OCI-LY7 (cell line): ENCODE measurements around the gene FIG4. TPM values are rescaled to one million over a fixed set of nuclear protein-coding genes. Genes with fewer than 3 reads are reported as not detected.

Experiments
- BruUV-seq: library from RNA; stranded (reverse); fragments of 400-500 nt; replicated peaks from 2 replicates; lab custom pipeline; 2021; lab: Mats Ljungman, UMichigan
- CTCF ChIA-PET: fragments of 300-600 bp; sonication (Branson Sonifier 250); formaldehyde crosslinking; loops from one replicate; lab custom pipeline; 2022; ENCODE audit warnings: antibody characterized with exemption; ENCODE audit not compliant: unreplicated experiment; lab: Charles Lee
- POLR2A ChIA-PET: fragments of 300-600 bp; sonication (Branson Sonifier 250); formaldehyde crosslinking; loops from one replicate; lab custom pipeline; 2022; ENCODE audit warnings: antibody characterized with exemption; lab: Charles Lee
- DNase-seq: peaks from one replicate; pipeline ENCODE4 v3.0.0-alpha.2; 2015; ENCODE audit warnings: low spot score
- H2AFZ ChIP-seq: fragments of 200-600 bp; sonication (generic), shearing (Covaris generic); 2 replicates; pipeline ENCODE4 v1.6.1; 2014; ENCODE audit warnings: mild to moderate bottlenecking, antibody characterized with exemption, low read length, moderate library complexity
- H3K27ac ChIP-seq: fragments of 200-600 bp; sonication (generic); 2 replicates; pipeline ENCODE4 v1.5.1; 2014; ENCODE audit warnings: mixed run types, low read depth, mild to moderate bottlenecking, moderate library complexity, low read length, inconsistent platforms; ENCODE audit not compliant: poor library complexity, severe bottlenecking
- H3K36me3 ChIP-seq: fragments of 200-600 bp; sonication (generic); 2 replicates; pipeline ENCODE4 v1.6.1; 2014; ENCODE audit warnings: mild to moderate bottlenecking, antibody characterized with exemption, low read length, moderate library complexity, mixed read lengths; ENCODE audit not compliant: insufficient read depth
- H3K4me1 ChIP-seq: fragments of 200-600 bp; sonication (generic); 2 replicates; pipeline ENCODE4 v1.5.1; 2014; ENCODE audit warnings: mild to moderate bottlenecking, low read length; ENCODE audit not compliant: insufficient read depth, poor library complexity, severe bottlenecking
- H3K4me2 ChIP-seq: fragments of 200-600 bp; sonication (generic); 2 replicates; pipeline ENCODE4 v1.6.1; 2014; ENCODE audit warnings: mild to moderate bottlenecking, low read length
- H3K4me3 ChIP-seq: fragments of 200-600 bp; sonication (generic); 2 replicates; pipeline ENCODE4 v1.5.1; 2014; ENCODE audit warnings: mild to moderate bottlenecking, low read depth, low read length; ENCODE audit not compliant: poor library complexity, severe bottlenecking
- H3K79me2 ChIP-seq: fragments of 200-600 bp; sonication (generic); 2 replicates; pipeline ENCODE4 v1.6.1; 2016; ENCODE audit warnings: low read depth, mild to moderate bottlenecking, low read length, moderate library complexity, mixed read lengths; ENCODE audit not compliant: insufficient read depth
- H3K9me2 ChIP-seq: fragments of 200-600 bp; sonication (generic); 2 replicates; pipeline ENCODE4 v1.6.1; 2016; ENCODE audit warnings: mild to moderate bottlenecking, low read length, mixed read lengths; ENCODE audit not compliant: insufficient read depth
- H3K9me3 ChIP-seq: fragments of 200-600 bp; sonication (generic); 2 replicates; pipeline ENCODE4 v1.6.1; 2014; ENCODE audit warnings: mild to moderate bottlenecking, mixed run types, low read length, mixed read lengths
- H4K20me1 ChIP-seq: fragments of 200-600 bp; sonication (generic); 2 replicates; pipeline ENCODE4 v1.6.1; 2014; ENCODE audit warnings: mild to moderate bottlenecking, antibody characterized with exemption, low read length, moderate library complexity, mixed read lengths; ENCODE audit not compliant: insufficient read depth
- CTCF ChIP-seq: fragments of 200-600 bp; sonication (generic); conservative IDR thresholded peaks from 2 replicates; pipeline ENCODE4 v1.5.1; 2014; ENCODE audit warnings: mild to moderate bottlenecking, antibody characterized with exemption, low read length, moderate library complexity, mixed read lengths
- EZH2phosphoT487 ChIP-seq: fragments of 200-600 bp; sonication (generic); IDR thresholded peaks from 2 replicates; pipeline ENCODE4 v1.6.1; 2018; ENCODE audit warnings: low read depth, borderline replicate concordance, mild to moderate bottlenecking, mixed run types, antibody characterized with exemption, low read length, moderate library complexity, mixed read lengths
- intact Hi-C: fragments of 100-400 bp; cut with micrococcal nuclease; formaldehyde crosslinking; loops from one replicate; pipeline ENCODE4 v1.10.0; 2022; ENCODE audit not compliant: unreplicated experiment
- total RNA-seq, 2 experiments: library from RNA; depleted of rRNA in 1 of 2; stranded (reverse); fragments of >200 nt in 1 of 2; shearing (Covaris generic) in 1 of 2; gene quantifications; 2 replicates each; pipeline ENCODE4 v1.2.3, GENCODE V29; 2014 to 2022

Gene FIG4
- total RNA-seq, 2 experiments from 2014 or later, result 13.3 to 22.9 TPM

GRCh38 chr6:109717971-109718370 lies 26.9 kb downstream of the FIG4 start:
- Histone ChIP-seq H3K4me2 (peak overlapping the region; percentile 61), H2AFZ (no peak overlapping the region), H3K27ac (peak overlapping the region; percentile 23), H3K9me2 (no peaks in the 10 kb centered on the region), H3K4me3 (peak overlapping the region; percentile 18), H3K9me3 (no peaks in the 10 kb centered on the region), H3K36me3 (no peaks in the 10 kb centered on the region), H3K4me1 (peaks cover 16% of the 10 kb centered on the region), H3K79me2 (no peaks in the 10 kb centered on the region), H4K20me1 (no peaks in the 10 kb centered on the region; the same call in 1 of the 2 replicates)
- peak; percentile 49 for DNase-seq
- intact Hi-C loops, result no loop called here
- BruUV-seq, result no TSS peak
- CTCF ChIA-PET, result no interaction called here
- POLR2A ChIA-PET, result no interaction called here
- TF ChIP-seq CTCF (no peak), EZH2phosphoT487 (no peak)

- H4K20me1 ChIP-seq, result no peaks in the 10 kb centered on the region; the same call in 1 of the 2 replicates
- no peaks in the 10 kb centered on the region for H3K36me3 ChIP-seq
- no peak overlapping the region for H3K4me3 ChIP-seq
- POLR2A ChIA-PET, result interaction anchor here (1.1 kb wide), 1 partner anchor 23 kb away, joined by 3 read pairs; no protein-coding TSS in a partner anchor
- no peaks in the 10 kb centered on the region for H3K79me2 ChIP-seq
- no peaks in the 10 kb centered on the region for H3K9me2 ChIP-seq
- no peak overlapping the region for H2AFZ ChIP-seq
- no peak for DNase-seq
- intact Hi-C loops, result no loop called here
- BruUV-seq, result no TSS peak
- no peaks in the 10 kb centered on the region for H3K9me3 ChIP-seq
- no peak overlapping the region for H3K4me2 ChIP-seq
- peaks cover 16% of the 10 kb centered on the region for H3K4me1 ChIP-seq
- TF ChIP-seq CTCF, result no peak
- no peak for TF ChIP-seq EZH2phosphoT487
- CTCF ChIA-PET, result no interaction called here
- no peak overlapping the region for H3K27ac ChIP-seq
Observed at GRCh38 chr6:109718991-109719390, 27.9 kb downstream of the FIG4 start.

GRCh38 chr6:109720311-109720710 lies 29.2 kb downstream of the FIG4 start:
- peaks cover 16% of the 10 kb centered on the region for H3K4me1 ChIP-seq
- H3K27ac ChIP-seq, result no peak overlapping the region
- ChIA-PET CTCF (no interaction called here), POLR2A (interaction anchor here (1.1 kb wide), 2 partner anchors 14 to 25 kb away, joined by 3 to 6 read pairs; no protein-coding TSS in a partner anchor)
- no peaks in the 10 kb centered on the region for H3K9me3 ChIP-seq
- H3K4me3 ChIP-seq, result no peak overlapping the region
- intact Hi-C loops, result no loop called here
- H3K36me3 ChIP-seq, result no peaks in the 10 kb centered on the region
- no TSS peak for BruUV-seq
- no peaks in the 10 kb centered on the region; the same call in 1 of the 2 replicates for H4K20me1 ChIP-seq
- H3K79me2 ChIP-seq, result no peaks in the 10 kb centered on the region
- TF ChIP-seq EZH2phosphoT487 (no peak), CTCF (no peak)
- no peak for DNase-seq
- no peak overlapping the region for H3K4me2 ChIP-seq
- H3K9me2 ChIP-seq, result no peaks in the 10 kb centered on the region
- H2AFZ ChIP-seq, result no peak overlapping the region
